ENCODE data around the gene AK8. TPM values are rescaled to one million over a fixed set of nuclear protein-coding genes. Genes with fewer than 3 reads are reported as not detected.

The AK8 gene
- total and polyA plus RNA-seq, 11 donors: 0.61 to 1.4 TPM; not detected in 9

- Histone ChIP-seq H3K27me3 (no peaks in the 10 kb centered on the region), H3K27ac (no peak overlapping the region), H3K9me3 (no peaks in the 10 kb centered on the region), H3K4me1 (peaks cover 0 to 5% (median 0%) of the 10 kb centered on the region in 12 donors), H3K4me3 (no peak overlapping the region), H3K36me3 (no peaks in the 10 kb centered on the region)
- WGBS, 4 donors: 86 to 90% (median 88%) methylated on average over 8 of the region's 8 CpGs
- ATAC-seq (no peak), DNase-seq (no peak)
- intact Hi-C loops (cut with DNase I): no loop called here
- TF ChIP-seq POLR2A (IDR thresholded peaks at IDR 0.05): no peak
- TF ChIP-seq, protein P1, sequence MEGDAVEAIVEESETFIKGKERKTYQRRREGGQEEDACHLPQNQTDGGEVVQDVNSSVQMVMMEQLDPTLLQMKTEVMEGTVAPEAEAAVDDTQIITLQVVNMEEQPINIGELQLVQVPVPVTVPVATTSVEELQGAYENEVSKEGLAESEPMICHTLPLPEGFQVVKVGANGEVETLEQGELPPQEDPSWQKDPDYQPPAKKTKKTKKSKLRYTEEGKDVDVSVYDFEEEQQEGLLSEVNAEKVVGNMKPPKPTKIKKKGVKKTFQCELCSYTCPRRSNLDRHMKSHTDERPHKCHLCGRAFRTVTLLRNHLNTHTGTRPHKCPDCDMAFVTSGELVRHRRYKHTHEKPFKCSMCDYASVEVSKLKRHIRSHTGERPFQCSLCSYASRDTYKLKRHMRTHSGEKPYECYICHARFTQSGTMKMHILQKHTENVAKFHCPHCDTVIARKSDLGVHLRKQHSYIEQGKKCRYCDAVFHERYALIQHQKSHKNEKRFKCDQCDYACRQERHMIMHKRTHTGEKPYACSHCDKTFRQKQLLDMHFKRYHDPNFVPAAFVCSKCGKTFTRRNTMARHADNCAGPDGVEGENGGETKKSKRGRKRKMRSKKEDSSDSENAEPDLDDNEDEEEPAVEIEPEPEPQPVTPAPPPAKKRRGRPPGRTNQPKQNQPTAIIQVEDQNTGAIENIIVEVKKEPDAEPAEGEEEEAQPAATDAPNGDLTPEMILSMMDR (IDR thresholded peaks at IDR 0.05): no peak
Observed at GRCh38 chr9:132866898-132867297, 11.2 kb downstream of the AK8 start.

GRCh38 chr9:132864691-132865090 lies 13.4 kb downstream of the AK8 start:
- no peak for DNase-seq
- no peaks in the 10 kb centered on the region for H3K27me3 ChIP-seq
- H3K4me3 ChIP-seq: no peak overlapping the region
- H3K9me3 ChIP-seq: no peaks in the 10 kb centered on the region
- no peak overlapping the region for H3K27ac ChIP-seq
- no peaks in the 10 kb centered on the region for H3K4me1 ChIP-seq
- intact Hi-C loops (cut with DNase I): no loop called here
- H3K36me3 ChIP-seq: no peaks in the 10 kb centered on the region
- 60 to 79% (median 65%) methylated on average over 8 of the region's 8 CpGs for WGBS, 4 donors
- ATAC-seq: no peak
- TF ChIP-seq, protein P1 (IDR thresholded peaks at IDR 0.05): no peak
- TF ChIP-seq POLR2A (IDR thresholded peaks at IDR 0.05): no peak

- ATAC-seq (no peak), DNase-seq (no peak)
- TF ChIP-seq, protein P1 (IDR thresholded peaks at IDR 0.05): no peak
- no peak for TF ChIP-seq POLR2A (IDR thresholded peaks at IDR 0.05)
- Histone ChIP-seq H3K4me1 (no peaks in the 10 kb centered on the region), H3K4me3 (no peak overlapping the region), H3K9me3 (no peaks in the 10 kb centered on the region), H3K36me3 (no peaks in the 10 kb centered on the region), H3K27ac (no peak overlapping the region), H3K27me3 (no peaks in the 10 kb centered on the region)
- intact Hi-C loops (cut with DNase I): no loop called here
- WGBS, 4 donors: 71 to 83% (median 81%) methylated on average over 2 of the region's 2 CpGs
Observed at GRCh38 chr9:132864277-132864676, 13.8 kb downstream of the AK8 start.

- Histone ChIP-seq H3K4me3 (no peak overlapping the region), H3K27ac (no peak overlapping the region), H3K27me3 (no peaks in the 10 kb centered on the region), H3K4me1 (peaks cover 0 to under 1% (median 0%) of the 10 kb centered on the region in 12 donors), H3K9me3 (no peaks in the 10 kb centered on the region), H3K36me3 (no peaks in the 10 kb centered on the region)
- TF ChIP-seq, protein P1 (IDR thresholded peaks at IDR 0.05): no peak
- no peak for TF ChIP-seq POLR2A (IDR thresholded peaks at IDR 0.05)
- intact Hi-C loops (cut with DNase I): no loop called here
- DNase-seq (no peak), ATAC-seq (no peak)
- WGBS, 4 donors: 85 to 87% (median 86%) methylated on average over 12 of the region's 12 CpGs
Observed at GRCh38 chr9:132863096-132863495, 15.0 kb downstream of the AK8 start.
